Activated T-cell treated with anti-CD3 and anti-CD28 coated beads for 24 hours (primary cell): ENCODE data around the gene RIGI.
A peak's percentile ranks its signal among the peaks of the same experiment; 100 is the strongest.
"Not testable (repeated sequence)": the region's sequence is repeated elsewhere in the genome, so short reads cannot be mapped to it uniquely, and the experiment has no call there.

Experiments used
- DNase-seq: peaks from one replicate; pipeline ENCODE4 v3.0.0-alpha.2; 2020; ENCODE audit warnings: low read depth

RIGI gene

DNA sequence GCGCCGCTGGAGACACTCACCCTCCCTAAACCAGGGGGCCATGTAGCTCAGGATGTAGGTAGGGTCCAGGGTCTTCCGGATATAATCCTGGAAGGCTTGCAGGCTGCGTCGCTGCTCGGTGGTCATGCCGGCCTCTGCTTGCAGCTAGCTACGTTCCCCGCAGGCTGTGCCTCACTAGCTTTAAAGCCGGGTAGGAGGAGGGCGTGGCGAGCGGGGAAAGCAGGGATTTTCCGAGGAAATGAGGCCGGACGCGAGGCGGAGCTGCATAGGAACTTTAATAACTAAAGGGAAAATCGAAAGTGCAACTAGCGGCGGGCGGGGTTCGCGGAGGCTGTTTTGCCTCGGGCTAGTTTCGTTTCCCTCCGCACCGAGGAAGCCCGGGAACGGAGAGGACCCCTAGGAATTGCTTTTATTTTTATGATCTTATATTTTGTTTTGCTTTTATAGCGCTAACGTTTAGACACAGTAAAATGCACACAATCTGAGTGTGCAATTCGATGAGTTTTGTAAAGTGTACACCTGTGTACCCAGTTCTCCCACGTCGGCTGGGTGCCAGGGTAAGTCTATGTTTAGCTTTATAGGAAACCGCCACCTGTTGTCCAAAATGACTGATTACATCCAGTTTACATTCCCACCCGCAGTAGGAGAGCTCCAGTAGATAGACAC lies at the start of gene RIGI:
Gene RIGI, minus strand, starts transcription at position 156 of the 666 bp plus-strand sequence. Its CDS starts 30 bp downstream, at position 126.
- DNase-seq = peak; percentile 60

DNA sequence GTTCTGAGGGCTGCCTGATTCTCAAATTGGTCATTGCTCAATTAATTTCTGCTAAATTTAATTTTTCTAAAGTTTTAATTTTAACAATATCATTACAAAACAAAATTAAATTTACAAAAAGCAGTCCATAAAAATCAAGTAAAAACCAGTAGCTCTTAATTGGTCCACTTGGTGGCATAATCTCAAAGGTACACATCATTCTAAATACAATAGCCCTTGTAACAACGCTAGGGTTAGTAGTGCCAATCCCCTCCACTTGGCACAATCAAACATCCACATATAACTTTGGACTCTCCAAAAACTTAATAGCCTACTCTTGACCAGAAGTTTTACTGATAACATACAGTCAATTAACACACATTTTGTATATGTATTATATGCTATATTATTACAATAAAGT lies 48.9 kb upstream of the RIGI start:
- no peak for DNase-seq

DNA sequence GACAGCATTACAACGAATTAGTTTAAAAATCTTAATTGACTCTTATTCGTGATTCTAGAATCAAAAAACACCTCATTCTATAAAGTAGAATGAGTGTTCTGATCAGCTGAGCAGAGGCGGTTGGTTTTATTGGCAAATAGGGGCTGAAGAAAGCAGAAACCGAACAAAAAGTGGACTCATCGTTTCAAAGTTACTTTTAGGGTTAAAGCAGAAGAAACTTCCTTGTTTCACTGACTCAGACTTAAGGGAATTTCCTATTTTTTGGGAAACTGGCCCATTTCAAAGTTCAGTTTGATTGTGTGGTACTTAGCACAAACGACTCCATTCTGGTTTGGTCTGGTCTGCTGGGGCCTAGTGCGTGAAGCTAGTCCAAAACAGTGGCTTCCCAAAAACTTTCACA lies 47.8 kb upstream of the RIGI start:
- DNase-seq = no peak

DNA sequence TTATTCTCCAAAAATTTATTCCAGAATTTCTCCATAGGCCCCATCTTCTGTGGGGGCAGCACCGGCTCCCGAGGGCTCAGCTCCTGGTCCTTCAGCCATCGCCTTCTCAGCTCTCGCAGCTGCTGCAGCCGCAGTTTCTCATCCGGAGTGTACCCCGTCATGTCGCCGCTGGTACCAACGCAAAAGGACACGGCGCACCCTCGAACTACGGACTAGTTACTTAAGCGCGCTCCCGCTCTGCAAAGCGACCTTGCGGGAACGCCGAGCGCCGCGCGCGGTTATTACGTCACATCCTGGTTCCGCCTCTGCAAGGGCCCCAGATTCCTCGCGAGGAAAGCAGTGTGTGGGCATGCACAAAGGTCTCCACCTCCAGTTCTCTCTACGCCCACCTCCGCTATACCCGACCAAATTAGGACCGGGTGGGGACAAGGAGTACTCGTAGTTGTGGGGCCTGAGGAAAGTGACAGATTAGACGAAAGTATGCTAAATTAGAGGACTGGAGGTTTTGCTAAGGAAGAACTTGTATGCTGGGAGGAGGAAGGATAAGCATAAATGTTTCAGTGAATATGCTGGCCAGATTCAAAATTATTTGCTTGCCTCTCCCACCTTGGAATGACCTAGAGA lies 47.0 kb upstream of the RIGI start, which contains the start of gene NDUFB6:
Gene NDUFB6, minus strand, starts transcription at position 260 of the 624 bp plus-strand sequence. Its CDS starts 99 bp downstream, at position 161.
- DNase-seq = peak; percentile 92

DNA sequence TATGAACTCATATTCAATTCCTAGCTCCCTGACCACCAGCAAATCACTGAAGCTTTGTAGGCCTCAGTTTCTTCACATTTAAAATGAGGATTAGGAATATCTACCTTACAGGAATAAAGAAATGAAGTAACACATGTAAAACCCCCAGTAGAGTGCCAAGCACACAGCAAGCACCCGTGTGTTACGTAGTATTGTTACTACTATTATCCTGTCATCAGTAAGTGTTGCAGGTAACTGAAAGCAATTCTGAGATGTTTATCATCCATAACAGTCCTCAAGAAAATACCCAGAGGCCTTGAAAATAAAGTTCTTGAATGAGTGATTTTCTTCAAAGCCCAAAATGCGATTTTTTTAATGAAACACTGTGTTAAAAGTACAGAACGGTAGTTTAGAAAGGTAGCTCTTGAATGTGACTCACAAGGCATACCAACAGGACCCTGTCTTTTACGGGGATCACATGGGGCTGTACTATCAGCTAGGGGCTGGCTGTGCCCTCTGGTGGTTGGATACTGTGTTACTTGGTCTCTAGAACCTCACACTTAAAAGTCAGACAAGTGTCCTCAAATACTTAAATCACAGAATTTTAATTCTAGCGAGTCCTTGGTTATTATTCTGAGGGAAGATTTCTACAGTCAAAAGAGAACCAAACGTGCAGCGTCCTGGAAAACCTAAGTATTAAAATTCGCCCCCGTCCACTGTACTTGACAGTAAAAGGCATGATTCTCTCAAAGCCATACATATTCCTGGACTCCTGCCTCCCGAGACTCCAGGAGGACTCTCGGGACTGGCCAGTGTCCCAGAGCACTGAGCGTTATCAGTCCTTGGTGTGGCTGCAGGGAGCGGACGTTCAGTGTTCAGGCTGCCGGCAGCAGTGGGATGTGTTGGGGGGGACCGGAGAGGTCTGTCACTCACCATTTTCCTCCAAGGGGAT lies 46.2 kb upstream of the RIGI start:
- DNase-seq = peak; percentile 72

DNA sequence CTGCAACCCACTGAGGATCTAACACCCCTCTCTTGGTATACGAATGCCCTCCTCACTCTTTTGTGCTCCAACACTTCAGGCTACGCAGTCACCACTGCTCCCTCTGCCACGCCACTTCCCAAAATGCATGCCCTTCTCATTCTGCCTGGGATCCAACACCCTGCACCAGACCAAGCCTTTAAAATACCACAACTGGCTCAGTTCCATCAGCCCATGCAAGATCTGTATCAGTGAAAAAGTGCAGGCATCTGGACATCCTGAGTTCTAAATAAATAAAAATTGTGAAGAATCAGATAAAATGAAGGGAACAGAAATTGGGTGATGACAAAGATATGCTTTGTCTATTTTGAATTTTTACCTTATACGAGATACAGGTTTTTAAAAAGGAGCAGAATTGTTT lies 44.3 kb upstream of the RIGI start:
- no peak for DNase-seq

DNA sequence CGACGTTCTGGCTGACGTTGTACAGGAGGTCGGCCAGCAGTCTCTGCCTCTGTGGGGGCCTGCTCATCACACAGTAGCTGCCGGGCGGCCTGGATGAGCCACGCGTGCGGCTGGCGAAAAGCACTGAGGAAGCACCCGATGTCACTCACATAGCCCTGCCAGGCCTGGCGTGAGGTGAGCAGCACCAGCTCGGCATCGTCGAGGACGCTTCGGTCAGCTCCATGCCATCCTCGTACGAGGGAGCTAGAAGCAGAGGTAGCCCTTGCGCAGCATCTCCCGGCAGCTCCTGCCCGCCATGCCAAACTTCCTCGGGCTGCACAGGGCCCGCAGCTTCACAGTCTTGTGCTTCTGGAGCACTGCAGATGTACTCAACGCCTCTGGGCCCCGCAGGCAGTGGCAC lies 40.8 kb upstream of the RIGI start:
- DNase-seq = no peak

DNA sequence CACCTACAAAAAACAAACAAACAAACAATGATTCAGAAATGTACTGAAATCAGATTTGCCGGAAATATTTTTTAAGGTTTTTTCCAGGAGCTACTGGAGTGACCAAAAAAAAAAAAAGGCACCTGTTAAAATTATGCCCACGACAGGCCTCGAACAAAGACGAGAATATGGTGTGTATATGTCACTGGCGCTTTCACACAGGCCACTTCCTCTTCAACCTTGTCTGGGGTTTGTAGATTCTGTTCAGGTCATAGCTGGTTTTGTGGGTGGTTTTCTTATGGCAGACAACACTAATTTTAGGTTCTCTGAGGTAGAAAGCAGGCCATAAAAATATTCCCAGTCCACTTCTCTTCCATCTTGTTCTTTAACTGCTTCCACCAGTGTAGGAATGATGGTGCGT lies 40.0 kb upstream of the RIGI start:
- DNase-seq = no peak

DNA sequence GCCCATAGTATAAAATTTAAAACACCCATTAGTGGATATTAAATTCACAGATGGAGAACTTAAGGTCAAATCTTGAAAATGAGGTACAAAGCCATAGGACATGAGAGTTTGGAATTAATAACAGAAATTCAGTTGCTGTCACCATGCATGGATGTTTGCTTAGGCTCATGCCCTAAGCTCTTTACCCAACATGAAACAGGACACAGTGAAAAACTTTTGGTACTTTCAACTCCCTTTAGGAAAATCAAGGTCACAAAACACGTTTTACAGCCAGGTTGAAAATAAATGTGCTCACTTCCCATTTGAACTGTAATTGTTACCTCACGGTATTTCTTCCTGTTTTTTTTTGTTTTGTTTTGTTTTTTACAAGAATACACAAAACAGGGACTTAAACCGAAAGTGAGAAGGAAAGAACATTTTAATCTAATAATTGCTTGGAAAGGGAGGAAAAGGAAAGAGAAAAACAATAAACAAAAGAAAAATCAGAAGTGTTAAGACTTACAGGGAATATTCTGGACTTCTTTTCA lies 32.5 kb upstream of the RIGI start:
- no peak for DNase-seq

DNA sequence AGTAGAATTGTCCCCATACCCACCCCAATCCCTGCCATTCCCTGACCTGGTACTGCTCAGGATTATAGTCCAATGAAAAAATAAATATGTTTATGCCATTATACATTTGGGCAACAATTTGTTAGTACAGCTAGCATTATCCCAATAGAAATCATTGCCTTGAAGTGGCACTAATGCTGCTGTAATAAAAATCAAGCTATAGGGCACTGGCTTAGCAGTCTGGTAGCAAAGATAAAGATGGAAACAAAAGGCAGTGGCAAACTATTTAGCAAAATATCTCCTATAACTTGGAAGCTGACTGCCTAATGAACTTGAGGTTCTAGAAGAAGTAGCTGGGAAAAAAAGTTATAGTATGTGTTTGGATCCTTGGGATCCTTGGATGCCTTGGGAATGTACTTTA lies 28.6 kb upstream of the RIGI start:
- DNase-seq = no peak

DNA sequence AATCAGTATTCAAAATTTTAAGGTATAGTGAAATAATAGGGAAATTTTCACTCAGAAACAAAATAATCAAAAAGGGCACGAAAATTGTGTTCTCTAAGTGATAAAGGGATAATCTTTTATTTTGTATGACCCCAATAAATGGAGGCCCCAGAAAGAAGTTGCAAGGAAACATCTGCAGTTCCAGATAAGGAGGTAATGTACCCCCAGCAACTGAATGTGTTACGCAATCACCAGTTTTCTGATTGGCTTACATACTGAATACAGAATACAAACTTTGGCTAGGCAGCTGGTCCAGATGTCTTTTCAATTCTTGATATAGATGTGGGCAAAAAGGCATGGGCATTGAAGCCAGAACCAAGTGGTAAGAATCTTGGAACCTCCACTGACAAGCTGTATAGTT lies 28.1 kb upstream of the RIGI start:
- DNase-seq = no peak

DNA sequence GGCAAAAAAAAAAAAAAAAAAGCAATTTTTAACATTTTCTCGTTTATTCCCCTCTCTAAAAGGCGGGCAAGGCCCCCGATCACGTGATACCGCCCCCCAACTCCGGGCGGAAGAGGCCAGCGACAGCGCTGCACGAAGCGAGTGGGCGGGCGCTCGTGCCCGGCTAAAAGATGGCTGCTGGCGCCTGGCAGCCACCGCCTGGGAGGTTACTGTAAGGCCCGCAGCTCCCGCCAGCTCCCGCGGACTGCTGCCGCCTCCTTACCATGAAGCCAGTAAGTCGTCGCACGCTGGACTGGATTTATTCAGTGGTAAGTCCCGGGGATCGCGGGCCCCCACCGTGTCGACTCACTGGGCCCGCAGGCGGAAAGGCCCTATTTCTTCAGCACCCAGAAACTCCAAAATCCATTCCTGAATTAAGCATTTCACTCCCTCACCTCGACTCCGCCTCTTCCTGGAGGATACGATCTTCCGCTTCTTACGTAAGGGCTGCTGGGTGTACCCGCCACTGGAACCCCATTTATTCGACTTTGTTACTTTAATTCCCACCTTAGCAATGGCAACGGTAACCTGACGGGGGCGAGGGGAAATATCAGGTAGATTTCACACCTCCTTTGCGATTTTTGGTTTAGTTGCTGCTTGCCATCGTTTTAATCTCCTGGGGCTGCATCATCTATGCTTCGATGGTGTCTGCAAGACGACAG lies 26.3 kb upstream of the RIGI start, which contains the start of the genes SMIM27 and TOPORS:
Gene SMIM27, plus strand, starts transcription at position 156 of the 701 bp plus-strand sequence. Its CDS starts 108 bp downstream, at position 264.
Gene TOPORS, minus strand, starts transcription at position 415 of the 701 bp plus-strand sequence. Its CDS starts 150 bp downstream, at position 265.
- DNase-seq = peak; percentile 87

DNA sequence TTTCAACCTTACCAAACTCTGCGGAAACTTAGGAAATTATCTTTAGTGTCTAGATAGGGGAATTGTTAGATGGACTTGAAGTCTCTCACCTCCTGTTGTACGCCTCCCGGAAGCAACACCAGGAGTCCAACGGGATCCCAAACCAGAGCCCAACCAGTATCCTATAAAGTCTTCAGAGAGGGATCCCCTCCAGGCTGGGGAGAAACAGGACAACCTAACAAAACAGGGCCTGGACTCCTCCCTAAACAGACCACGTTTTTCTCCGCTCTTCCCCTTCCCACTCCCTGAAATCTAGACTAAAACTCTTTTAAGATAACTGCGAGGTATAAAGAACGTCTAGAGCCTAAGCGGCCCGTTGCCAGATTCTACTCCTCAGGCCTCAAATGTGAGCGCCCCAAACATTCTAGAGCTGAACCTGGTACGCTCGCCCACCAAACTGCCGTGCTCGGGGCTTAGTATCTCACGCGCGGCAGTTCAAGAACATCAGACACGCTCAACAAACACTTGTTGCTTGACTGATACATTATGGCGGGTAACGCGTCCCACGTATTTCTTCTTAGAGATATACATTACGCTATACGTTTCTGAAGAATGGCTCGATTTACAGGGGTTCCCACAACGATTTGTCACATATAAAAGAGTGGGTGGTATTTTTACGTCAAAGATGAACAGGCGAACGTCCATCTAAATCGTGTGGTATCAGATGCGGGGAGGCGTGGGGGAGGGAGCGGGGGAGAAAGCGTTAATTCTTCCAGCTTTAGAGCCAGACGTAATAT lies 25.5 kb upstream of the RIGI start:
- peak; percentile 33 for DNase-seq

DNA sequence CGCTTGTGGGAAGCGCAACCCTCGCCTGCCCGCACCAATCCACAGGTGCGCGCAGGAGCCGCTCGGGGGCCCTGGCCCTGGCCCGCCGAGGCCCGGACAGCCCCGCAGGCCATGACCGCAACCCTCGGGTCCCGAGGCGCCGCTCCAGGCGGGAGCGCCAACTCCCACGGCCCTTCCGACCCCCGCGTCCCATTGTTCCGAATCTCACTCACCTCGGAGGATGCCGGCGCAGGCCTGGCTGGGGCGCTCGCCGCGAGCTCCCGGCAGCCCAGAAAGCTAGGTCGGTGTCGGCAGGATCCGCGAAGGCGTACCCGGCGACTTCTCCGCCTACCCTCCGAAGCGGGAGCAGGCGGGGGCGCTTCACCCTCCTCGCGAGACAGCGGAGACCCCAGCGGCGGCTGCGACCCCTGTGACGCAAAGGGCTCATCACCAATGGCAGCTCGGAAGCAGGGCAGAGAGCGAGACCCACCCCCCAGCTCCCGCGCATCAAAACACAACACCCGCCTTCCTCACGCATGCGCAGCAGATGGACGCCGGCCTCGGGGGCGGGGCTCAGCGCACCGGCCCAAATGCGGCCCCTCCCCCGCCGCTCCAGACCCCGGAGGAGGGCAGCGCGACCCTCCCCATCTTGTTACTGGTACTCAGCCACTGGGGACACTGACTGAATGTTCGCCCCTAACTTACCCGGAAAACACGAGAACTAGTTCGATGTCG lies 24.7 kb upstream of the RIGI start:
- DNase-seq = peak; percentile 85

DNA sequence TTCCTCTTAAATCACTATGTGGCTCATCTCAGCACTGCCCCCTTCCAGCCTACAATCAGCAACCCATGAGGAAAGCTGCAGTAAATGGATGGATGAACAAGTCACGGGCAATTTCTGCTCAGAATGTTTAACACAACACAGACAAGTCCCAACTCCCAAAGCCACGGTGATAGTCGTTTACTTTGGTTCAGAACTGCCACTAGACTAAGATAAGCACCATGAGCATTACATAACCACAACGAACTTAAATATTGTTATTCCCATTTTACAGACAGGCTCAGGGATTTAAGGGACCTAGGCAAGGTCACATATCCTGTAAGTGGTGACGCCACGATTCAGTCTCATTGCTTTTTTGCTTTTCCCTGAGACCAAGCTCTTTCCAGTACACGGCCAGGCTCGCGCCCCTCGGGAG lies 24.2 kb upstream of the RIGI start:
- DNase-seq = no peak

DNA sequence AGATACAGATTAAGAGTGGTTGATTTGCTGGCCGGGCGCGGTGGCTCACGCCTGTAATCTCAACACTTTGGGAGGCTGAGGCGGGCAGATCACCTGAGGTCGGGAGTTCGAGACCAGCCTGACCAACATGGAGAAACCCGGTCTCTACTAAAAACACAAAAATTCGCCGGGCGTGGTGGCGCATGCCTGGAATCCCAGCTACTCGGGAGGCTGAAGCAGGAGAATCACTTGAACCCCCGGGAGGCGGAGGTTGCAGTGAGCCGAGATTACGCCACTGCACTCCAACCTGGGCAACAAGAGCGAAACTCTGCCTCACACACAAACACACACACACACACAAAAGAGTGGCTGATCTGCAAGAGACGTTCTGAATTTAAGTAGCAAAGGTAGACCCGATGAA lies 22.2 kb upstream of the RIGI start:
- DNase-seq = not testable (repeated sequence)

DNA sequence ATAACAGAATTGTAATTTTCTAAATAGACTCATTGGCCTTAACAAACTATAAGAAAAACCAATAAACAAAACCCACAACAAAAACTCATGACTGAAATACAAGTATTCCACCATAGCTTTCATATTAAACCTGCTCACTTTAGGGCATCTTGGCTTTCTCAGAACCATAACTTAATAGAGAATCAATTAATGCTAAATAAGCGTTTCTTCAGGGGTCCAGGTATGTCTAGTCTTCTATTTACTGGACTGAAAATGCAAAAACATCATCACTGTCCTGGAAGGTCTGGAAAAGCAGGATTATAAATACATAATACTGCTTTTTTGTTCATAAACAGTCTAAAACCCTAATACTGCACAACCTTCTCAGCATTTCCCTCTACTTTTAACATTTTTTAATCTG lies 19.9 kb upstream of the RIGI start:
- DNase-seq = no peak

DNA sequence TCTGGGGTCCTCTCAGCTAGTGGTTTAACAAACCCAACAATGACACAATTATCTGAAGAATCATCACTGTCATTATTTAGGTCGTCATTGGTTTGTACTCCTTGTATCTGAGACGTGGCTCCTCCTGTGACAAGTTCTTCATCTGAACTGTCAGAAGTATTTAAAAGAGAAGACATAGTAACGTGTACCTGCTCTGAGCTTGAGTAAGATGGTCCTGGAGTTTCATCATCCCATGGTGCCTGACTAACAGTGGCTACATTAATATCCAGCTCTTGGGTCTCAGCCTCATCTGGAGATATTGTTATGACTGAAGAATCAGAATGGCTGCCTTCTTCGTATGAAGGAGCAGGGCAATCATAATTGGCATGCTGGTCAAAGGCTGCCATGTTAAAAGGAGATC lies 17.1 kb upstream of the RIGI start:
- no peak for DNase-seq

DNA sequence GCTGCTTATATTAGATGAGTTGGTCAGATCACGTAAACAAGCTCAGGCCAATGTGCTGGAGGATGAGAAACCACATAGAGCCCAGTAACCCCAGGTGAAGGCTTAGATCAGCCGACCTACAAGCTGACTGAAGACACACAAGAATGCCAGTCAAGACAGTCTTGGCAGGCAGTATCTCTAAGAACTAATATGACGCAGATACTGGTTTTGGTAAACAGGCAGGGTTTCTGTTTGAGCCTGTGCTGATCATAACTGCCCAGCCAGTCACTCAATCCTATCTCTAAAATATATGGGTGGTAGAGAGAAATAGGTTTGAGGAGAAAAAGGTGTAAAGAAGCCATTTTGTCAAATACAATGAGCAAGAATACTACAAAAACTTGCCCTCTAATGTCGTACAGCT lies 7.8 kb upstream of the RIGI start:
- DNase-seq = no peak

DNA sequence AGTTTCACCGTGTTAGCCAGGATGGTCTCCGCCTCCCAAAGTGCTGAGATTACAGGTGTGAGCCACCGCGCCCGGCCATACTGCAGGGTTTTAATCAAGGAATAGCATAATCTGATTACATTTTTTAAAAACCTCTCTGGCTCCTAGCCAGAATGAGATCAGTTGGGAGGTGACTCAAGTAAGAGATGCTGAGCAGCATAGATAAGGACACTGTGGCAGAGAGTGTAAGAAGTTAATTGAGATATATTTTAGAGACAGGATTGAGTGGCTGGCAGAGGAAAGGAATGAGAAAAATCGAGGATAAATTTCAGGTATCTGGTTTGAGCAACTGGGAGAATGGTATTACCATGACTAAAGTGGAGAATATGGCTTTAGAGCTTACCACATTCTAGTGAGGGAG lies 7.3 kb upstream of the RIGI start:
- no peak for DNase-seq
